ENCODE results near the gene TMED5. TPM values are rescaled to one million over a fixed set of nuclear protein-coding genes. Genes with fewer than 3 reads are reported as not detected.
"Not testable (repeated sequence)": the region's sequence is repeated elsewhere in the genome, so short reads cannot be mapped to it uniquely, and the experiment has no call there.

Gene TMED5
- total RNA-seq, 6 donors from 2014 or later = 40.3 to 137 (median 85.9) TPM

DNA sequence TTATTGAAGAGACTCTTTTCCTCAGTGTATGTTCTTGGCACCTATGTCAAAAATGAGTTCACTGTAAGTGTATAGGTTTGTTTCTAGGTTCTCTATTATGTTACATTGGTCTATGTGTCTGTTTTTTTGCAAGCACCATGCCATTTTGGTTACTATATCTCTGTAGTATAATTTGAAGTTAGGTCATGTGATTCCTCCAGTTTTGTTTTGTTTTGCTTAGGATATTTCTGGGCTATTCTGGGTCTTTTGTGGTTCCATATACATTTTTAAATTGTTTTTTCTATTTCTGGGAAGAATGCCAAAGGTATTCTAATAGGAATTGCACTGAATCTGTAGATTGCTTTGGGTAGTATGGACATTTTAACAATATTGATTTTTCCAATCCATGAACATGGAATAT is 13.2 kb downstream of the TMED5 start:
- ATAC-seq (ENCODE audit: low FRiP score in 2 of 2) (no peak), DNase-seq (no peak)
- Histone ChIP-seq H3K4me3 (no peak overlapping the region), H3K27ac (no peak overlapping the region), H3K36me3 (peaks cover 0 to 5% (median 0%) of the 10 kb centered on the region in 4 donors), H3K4me1 (peaks cover 4 to 8% (median 5%) of the 10 kb centered on the region in 4 donors), H3K9me3 (peaks cover 0 to 5% (median 2%) of the 10 kb centered on the region in 4 donors), H3K27me3 (no peaks in the 10 kb centered on the region)
- TF ChIP-seq, protein P1, sequence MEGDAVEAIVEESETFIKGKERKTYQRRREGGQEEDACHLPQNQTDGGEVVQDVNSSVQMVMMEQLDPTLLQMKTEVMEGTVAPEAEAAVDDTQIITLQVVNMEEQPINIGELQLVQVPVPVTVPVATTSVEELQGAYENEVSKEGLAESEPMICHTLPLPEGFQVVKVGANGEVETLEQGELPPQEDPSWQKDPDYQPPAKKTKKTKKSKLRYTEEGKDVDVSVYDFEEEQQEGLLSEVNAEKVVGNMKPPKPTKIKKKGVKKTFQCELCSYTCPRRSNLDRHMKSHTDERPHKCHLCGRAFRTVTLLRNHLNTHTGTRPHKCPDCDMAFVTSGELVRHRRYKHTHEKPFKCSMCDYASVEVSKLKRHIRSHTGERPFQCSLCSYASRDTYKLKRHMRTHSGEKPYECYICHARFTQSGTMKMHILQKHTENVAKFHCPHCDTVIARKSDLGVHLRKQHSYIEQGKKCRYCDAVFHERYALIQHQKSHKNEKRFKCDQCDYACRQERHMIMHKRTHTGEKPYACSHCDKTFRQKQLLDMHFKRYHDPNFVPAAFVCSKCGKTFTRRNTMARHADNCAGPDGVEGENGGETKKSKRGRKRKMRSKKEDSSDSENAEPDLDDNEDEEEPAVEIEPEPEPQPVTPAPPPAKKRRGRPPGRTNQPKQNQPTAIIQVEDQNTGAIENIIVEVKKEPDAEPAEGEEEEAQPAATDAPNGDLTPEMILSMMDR (IDR thresholded peaks at IDR 0.05) = no peak
- TF ChIP-seq EP300 (IDR thresholded peaks at IDR 0.05) = no peak
- no peak for TF ChIP-seq POLR2AphosphoS5 (IDR thresholded peaks at IDR 0.05)
- no peak for TF ChIP-seq POLR2A (IDR thresholded peaks at IDR 0.05)

- WGBS, 2 donors = 95 to 100% methylated on average over 1 of the region's 1 CpG
- not testable (repeated sequence) for H3K27ac ChIP-seq; H3K27me3 ChIP-seq; H3K36me3 ChIP-seq; ATAC-seq (ENCODE audit: low FRiP score in 2 of 2); DNase-seq; H3K4me1 ChIP-seq; H3K9me3 ChIP-seq; H3K4me3 ChIP-seq
Measured at GRCh38 chr1:93165895-93166294, 14.3 kb downstream of the TMED5 start.

- H3K27ac ChIP-seq = no peak overlapping the region
- 71 to 83% methylated on average over 2 of the region's 2 CpGs for WGBS, 2 donors
- no peaks in the 10 kb centered on the region for H3K4me1 ChIP-seq
- TF ChIP-seq POLR2A (IDR thresholded peaks at IDR 0.05) (no peak), POLR2AphosphoS5 (IDR thresholded peaks at IDR 0.05) (no peak)
- TF ChIP-seq, protein P1 (IDR thresholded peaks at IDR 0.05) = no peak
- ATAC-seq (ENCODE audit: low FRiP score in 2 of 2) (no peak), DNase-seq (no peak)
- H3K4me3 ChIP-seq = no peak overlapping the region
- H3K27me3 ChIP-seq = no peaks in the 10 kb centered on the region
- peaks cover 0 to 3% (median 0%) of the 10 kb centered on the region in 4 donors for H3K36me3 ChIP-seq
- H3K9me3 ChIP-seq = no peaks in the 10 kb centered on the region
Measured at GRCh38 chr1:93164816-93165215, 15.4 kb downstream of the TMED5 start.

DNA sequence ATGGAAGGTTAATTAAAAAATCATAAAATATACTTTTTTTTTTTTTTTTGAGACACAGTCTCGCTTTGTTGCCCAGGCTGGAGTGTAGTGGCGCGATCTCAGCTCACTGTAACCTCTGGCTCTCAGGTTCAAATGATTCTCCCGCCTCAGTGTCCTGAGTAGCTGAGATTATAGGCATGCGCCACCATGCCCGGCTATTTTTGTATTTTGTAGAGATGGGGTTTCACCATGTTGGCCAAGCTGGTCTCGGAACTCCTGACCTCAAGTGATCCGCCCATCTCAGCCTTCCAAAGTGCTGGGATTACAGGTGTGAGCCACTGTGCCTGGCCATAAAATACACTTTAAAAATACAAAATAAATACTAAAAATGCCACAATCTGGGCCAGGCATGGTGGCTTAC is 16.9 kb downstream of the TMED5 start:
- not testable (repeated sequence) for H3K27ac ChIP-seq; ATAC-seq (ENCODE audit: low FRiP score in 2 of 2); DNase-seq; H3K27me3 ChIP-seq; H3K9me3 ChIP-seq; H3K4me3 ChIP-seq; H3K4me1 ChIP-seq
- peaks cover under 1 to 16% (median 4%) of the 10 kb centered on the region in 4 donors for H3K36me3 ChIP-seq
- 93 to 97% methylated on average over 8 of the region's 8 CpGs for WGBS, 2 donors

DNA sequence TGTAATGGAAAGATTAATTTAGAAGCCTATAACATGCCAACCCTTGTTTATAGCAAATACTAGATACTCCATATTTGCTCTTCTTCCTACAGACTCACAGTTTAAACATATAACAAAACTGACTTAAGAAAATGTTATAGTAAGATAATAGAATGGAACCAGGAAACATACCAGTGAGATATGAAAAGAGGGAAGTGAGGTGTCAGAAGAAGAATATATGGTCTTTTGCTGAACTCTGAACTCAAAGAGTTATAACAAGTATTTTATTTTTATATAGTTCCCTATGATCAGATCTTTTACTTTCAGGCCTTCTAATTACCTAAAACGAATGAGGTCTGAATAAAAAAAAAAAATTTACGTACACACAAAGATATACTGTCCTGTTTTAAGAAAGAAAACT is 20.9 kb downstream of the TMED5 start:
- Histone ChIP-seq H3K27me3 (no peaks in the 10 kb centered on the region), H3K4me3 (no peak overlapping the region), H3K4me1 (no peaks in the 10 kb centered on the region), H3K9me3 (no peaks in the 10 kb centered on the region), H3K27ac (no peak overlapping the region), H3K36me3 (peaks cover 9 to 54% (median 17%) of the 10 kb centered on the region in 4 donors)
- 65 to 80% methylated on average over 2 of the region's 2 CpGs for WGBS, 2 donors
- DNase-seq (no peak), ATAC-seq (ENCODE audit: low FRiP score in 2 of 2) (no peak)
- TF ChIP-seq, protein P1 (IDR thresholded peaks at IDR 0.05) = no peak
- TF ChIP-seq EP300 (IDR thresholded peaks at IDR 0.05) = no peak
- no peak for TF ChIP-seq POLR2AphosphoS5 (IDR thresholded peaks at IDR 0.05)
- TF ChIP-seq POLR2A (IDR thresholded peaks at IDR 0.05) = no peak

DNA sequence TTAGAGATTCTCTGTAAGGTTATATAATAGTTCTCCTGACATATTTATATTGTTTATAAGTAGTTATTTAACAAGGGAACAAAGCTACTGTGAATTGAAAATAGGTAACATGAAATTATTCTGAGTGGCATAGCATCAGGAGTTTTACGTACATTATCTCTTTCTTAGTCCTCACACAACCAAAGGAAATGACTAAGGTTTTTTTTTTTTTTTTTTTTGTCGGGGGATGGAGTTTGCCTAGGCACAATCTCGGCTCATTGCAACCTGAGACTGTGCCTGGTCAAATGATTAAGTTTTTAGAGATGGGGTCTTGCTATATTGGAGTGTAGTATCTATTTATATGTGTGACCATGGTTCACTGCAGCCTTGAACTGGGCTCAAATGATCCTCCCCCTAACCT is 24.9 kb downstream of the TMED5 start:
- Histone ChIP-seq H3K27ac (no peak overlapping the region), H3K4me3 (no peak overlapping the region), H3K9me3 (no peaks in the 10 kb centered on the region), H3K4me1 (no peaks in the 10 kb centered on the region), H3K36me3 (peaks cover 10 to 86% (median 22%) of the 10 kb centered on the region in 4 donors), H3K27me3 (no peaks in the 10 kb centered on the region)
- TF ChIP-seq EP300 (IDR thresholded peaks at IDR 0.05) (no peak), POLR2AphosphoS5 (IDR thresholded peaks at IDR 0.05) (no peak), POLR2A (IDR thresholded peaks at IDR 0.05) (no peak)
- TF ChIP-seq, protein P1 (IDR thresholded peaks at IDR 0.05) = no peak
- WGBS, 2 donors = 53 to 73% methylated on average over 3 of the region's 3 CpGs
- DNase-seq = no peak
- no peak for ATAC-seq (ENCODE audit: low FRiP score in 2 of 2)

Measured in upper lobe of left lung (tissue), 6 donors.